T-helper 17 cell (primary cell): Measurements from ENCODE around the gene STK17A. TPM values are rescaled to one million over a fixed set of nuclear protein-coding genes. Genes with fewer than 3 reads are reported as not detected.
A peak's percentile ranks its signal among the peaks of the same experiment; 100 is the strongest.
"Not testable (repeated sequence)": the region's sequence is repeated elsewhere in the genome, so short reads cannot be mapped to it uniquely, and the experiment has no call there.

Experiments
- ATAC-seq: fragments of 150-1000 bp; cut with Tn5 transposase; 2 replicates; pipeline ENCODE4 v1.10.0; 2021; ENCODE audit warnings: mild to moderate bottlenecking, moderate library complexity
- DNase-seq, 3 donors: peaks; one replicate each; pipeline versions ENCODE4 v3.0.0 to v3.0.0-alpha.2; 2020 to 2021
- H3K9me3 ChIP-seq: one replicate; pipeline ENCODE4 v1.7.0; 2013; ENCODE audit warnings: low read length, mild to moderate bottlenecking; ENCODE audit not compliant: control insufficient read depth, poor library complexity, severe bottlenecking
- H3K27ac Mint-ChIP-seq: one replicate; pipeline ENCODE4 v1.8.0; 2022; ENCODE audit warnings: mild to moderate bottlenecking, moderate library complexity, mixed read lengths
- H3K27me3 Mint-ChIP-seq: one replicate; pipeline ENCODE4 v1.8.0; 2022; ENCODE audit warnings: mixed read lengths
- H3K36me3 Mint-ChIP-seq: one replicate; pipeline ENCODE4 v1.8.0; 2022; ENCODE audit warnings: low read depth, mixed read lengths
- H3K4me1 Mint-ChIP-seq: one replicate; pipeline ENCODE4 v1.8.0; 2022; ENCODE audit warnings: mild to moderate bottlenecking, mixed read lengths
- H3K4me3 Mint-ChIP-seq: one replicate; pipeline ENCODE4 v1.8.0; 2022; ENCODE audit warnings: mild to moderate bottlenecking, moderate library complexity, mixed read lengths
- total RNA-seq, 4 donors: library from RNA in 2 of 4; stranded (reverse) in 2 of 4; gene quantifications; one replicate each; pipeline ENCODE4 v1.2.3 and lab custom pipeline; 2022 to 2026

The STK17A gene
- total RNA-seq, 2 donors from 2014 or later = 107 to 124 TPM

GRCh38 chr7:43669286-43670081 is 86.6 kb downstream of the STK17A start:
- DNase-seq = peak; percentile 49 to 70 (median 60)
- peak overlapping the region; percentile 93 for H3K27ac Mint-ChIP-seq
- peak; percentile 87 for ATAC-seq

GRCh38 chr7:43671521-43671920 is 88.6 kb downstream of the STK17A start:
- no peaks in the 10 kb centered on the region for H3K36me3 Mint-ChIP-seq
- peaks cover 30% of the 10 kb centered on the region for H3K4me1 Mint-ChIP-seq
- H3K9me3 ChIP-seq = no peaks in the 10 kb centered on the region
- no peak overlapping the region for H3K4me3 Mint-ChIP-seq
- no peaks in the 10 kb centered on the region for H3K27me3 Mint-ChIP-seq
- no peak overlapping the region for H3K27ac Mint-ChIP-seq
- DNase-seq (no peak), ATAC-seq (no peak)

More at GRCh38 chr7:43669286-43670081, 86.6 kb downstream of the STK17A start:
- no peaks in the 10 kb centered on the region for H3K9me3 ChIP-seq
- peak overlapping the region; percentile 75 for H3K4me3 Mint-ChIP-seq
- H3K27me3 Mint-ChIP-seq = no peaks in the 10 kb centered on the region
- no peaks in the 10 kb centered on the region for H3K36me3 Mint-ChIP-seq
- H3K4me1 Mint-ChIP-seq = peaks cover 36% of the 10 kb centered on the region

DNA sequence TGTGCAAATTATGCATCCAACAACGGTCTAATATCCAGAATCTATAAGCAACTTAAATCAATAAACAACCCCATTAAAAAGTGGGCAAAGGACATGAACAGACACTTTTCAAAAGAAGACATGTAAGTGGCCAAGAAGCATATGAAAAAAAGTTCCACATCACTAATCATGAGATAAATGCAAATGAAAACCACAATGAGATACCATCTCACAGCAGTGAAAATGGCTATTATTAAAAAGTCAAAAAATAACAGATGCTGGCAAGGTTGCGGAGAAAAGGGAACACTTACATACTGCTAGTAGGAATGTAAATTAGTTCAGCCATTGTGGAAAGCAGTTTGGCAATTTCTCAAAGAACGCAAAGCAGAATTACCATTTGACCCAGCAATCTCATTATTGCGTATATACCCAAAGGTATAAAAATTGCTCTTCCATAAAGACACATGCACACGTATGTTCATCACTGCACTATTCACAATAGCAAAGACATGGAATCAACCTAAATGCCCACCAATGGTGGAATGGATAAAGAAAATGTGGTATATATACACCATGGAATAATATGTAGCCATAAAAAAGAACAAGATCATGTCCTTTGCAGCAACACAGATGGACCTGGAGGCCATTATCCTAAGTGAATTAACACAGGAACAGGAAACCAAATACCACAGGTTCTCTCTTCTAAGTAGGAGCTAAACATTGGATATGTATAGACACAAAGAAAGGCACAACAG is 90.5 kb downstream of the STK17A start:
- not testable (repeated sequence) for H3K36me3 Mint-ChIP-seq, DNase-seq, H3K9me3 ChIP-seq, H3K27me3 Mint-ChIP-seq, ATAC-seq, H3K27ac Mint-ChIP-seq, H3K4me3 Mint-ChIP-seq
- H3K4me1 Mint-ChIP-seq = peaks cover 32% of the 10 kb centered on the region

DNA sequence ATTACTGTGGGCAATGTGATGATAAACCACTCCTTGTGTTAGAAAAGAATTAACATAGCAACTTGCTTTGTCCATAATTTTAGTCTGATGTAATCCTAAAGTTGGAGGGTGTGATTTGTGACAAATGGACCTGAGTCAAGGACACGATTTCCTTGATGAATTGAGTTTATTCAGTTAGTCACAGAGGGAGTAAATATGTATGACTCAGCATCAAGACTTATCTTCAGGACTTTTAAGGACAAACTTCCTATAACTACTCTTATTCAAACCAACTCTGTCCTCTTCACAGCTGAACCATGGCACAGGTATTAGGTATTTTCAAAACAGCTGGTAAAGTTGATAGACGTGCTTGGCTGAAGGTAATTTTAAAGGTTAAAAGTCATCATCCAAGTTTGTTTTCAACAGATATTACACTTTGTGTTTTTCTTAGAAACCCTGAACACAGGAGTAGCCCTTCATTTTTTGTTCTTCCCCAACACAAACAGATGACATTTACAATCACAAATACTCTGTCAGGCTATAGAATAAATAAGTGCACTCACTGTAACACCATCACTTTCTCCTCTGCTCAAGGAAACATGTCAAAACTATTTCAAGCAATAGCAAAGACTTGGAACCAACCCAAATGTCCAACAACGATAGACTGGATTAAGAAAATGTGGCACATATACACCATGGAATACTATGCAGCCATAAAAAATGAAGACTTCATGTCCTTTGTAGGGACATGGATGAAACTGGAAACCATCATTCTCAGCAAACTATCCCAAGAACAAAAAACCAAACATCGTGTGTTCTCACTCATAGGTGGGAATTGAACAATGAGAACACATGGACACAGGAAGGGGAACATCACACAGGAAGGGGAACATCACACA is 91.9 kb downstream of the STK17A start:
- H3K4me3 Mint-ChIP-seq = no peak overlapping the region
- no peak overlapping the region for H3K27ac Mint-ChIP-seq
- ATAC-seq (no peak), DNase-seq (no peak)
- H3K9me3 ChIP-seq = no peaks in the 10 kb centered on the region
- H3K27me3 Mint-ChIP-seq = no peaks in the 10 kb centered on the region
- H3K4me1 Mint-ChIP-seq = peaks cover 35% of the 10 kb centered on the region
- no peaks in the 10 kb centered on the region for H3K36me3 Mint-ChIP-seq

Other genes with a start within 250 kb of the STK17A start
- 10 to 100 TPM; 51.1 to 55.0 TPM for gene COA1, start 146.4 kb downstream of the STK17A start, total RNA-seq
- 10 to 100 TPM; 26.2 to 29.7 TPM for gene BLVRA, start 175.6 kb downstream of the STK17A start, total RNA-seq